Karpas-422 (cell line): ENCODE measurements around the gene METTL2A. TPM values are rescaled to one million over a fixed set of nuclear protein-coding genes. Genes with fewer than 3 reads are reported as not detected.
"Not testable (repeated sequence)": the region's sequence is repeated elsewhere in the genome, so short reads cannot be mapped to it uniquely, and the experiment has no call there.

Experiments
- DNase-seq: peaks from one replicate; pipeline ENCODE4 v3.0.0-alpha.2; 2015
- H2AFZ ChIP-seq: fragments of 200-600 bp; sonication (generic); 2 replicates; pipeline ENCODE4 v1.6.1; 2014; ENCODE audit warnings: antibody characterized with exemption, low read length, mixed read lengths
- H3K27ac ChIP-seq: fragments of 200-600 bp; sonication (generic); 2 replicates; pipeline ENCODE4 v1.5.1; 2014; ENCODE audit warnings: mild to moderate bottlenecking, low read length, moderate library complexity
- H3K27me3 ChIP-seq: fragments of 200-600 bp; sonication (generic); 2 replicates; pipeline ENCODE4 v1.6.1; 2014; ENCODE audit warnings: low read length, mixed read lengths
- H3K36me3 ChIP-seq: fragments of 200-600 bp; sonication (generic); 2 replicates; pipeline ENCODE4 v1.6.1; 2014; ENCODE audit warnings: low read length, mixed read lengths; ENCODE audit not compliant: insufficient read depth
- H3K4me1 ChIP-seq: fragments of 200-600 bp; sonication (generic); 2 replicates; pipeline ENCODE4 v1.6.1; 2014; ENCODE audit warnings: mild to moderate bottlenecking, low read length, mixed read lengths
- H3K4me2 ChIP-seq: fragments of 200-600 bp; sonication (generic); 2 replicates; pipeline ENCODE4 v1.6.1; 2014; ENCODE audit warnings: low read length, low read depth, mild to moderate bottlenecking; ENCODE audit not compliant: poor library complexity, severe bottlenecking
- H3K4me3 ChIP-seq: fragments of 200-600 bp; sonication (generic); 2 replicates; pipeline ENCODE4 v1.5.1; 2014; ENCODE audit warnings: mild to moderate bottlenecking, antibody characterized with exemption, low read length, mixed read lengths
- H3K79me2 ChIP-seq: fragments of 200-600 bp; sonication (generic); 2 replicates; pipeline ENCODE4 v1.6.1; 2014; ENCODE audit warnings: mild to moderate bottlenecking, low read length, mixed read lengths
- H3K9ac ChIP-seq: fragments of 200-600 bp; sonication (generic); 2 replicates; pipeline ENCODE4 v1.6.0; 2014; ENCODE audit warnings: low read length
- H3K9me2 ChIP-seq: fragments of 200-600 bp; sonication (generic), shearing (Covaris generic); replicated peaks from 2 replicates; pipeline ENCODE4 v1.6.0; 2014; ENCODE audit warnings: mild to moderate bottlenecking, low read length, moderate library complexity; ENCODE audit not compliant: insufficient read depth
- H3K9me3 ChIP-seq: fragments of 300-700, 200-600 bp; sonication (generic); 2 replicates; pipeline ENCODE4 v1.6.1; 2014; ENCODE audit warnings: low read length, mixed read lengths
- H4K20me1 ChIP-seq: fragments of 200-600 bp; sonication (generic); 2 replicates; pipeline ENCODE4 v1.6.1; 2014; ENCODE audit warnings: mild to moderate bottlenecking, antibody characterized with exemption, low read length, low read depth; ENCODE audit not compliant: insufficient read depth
- total RNA-seq: library from RNA; depleted of rRNA; stranded (reverse); fragments of >200 nt; shearing (Covaris generic); gene quantifications from 2 replicates; pipeline ENCODE4 v1.2.3, GENCODE V29; 2014; ENCODE audit warnings: low replicate concordance

METTL2A gene
- total RNA-seq, 1 experiment from 2014 or later = 17.9 TPM

GRCh38 chr17:62477718-62478408 is 54.2 kb downstream of the METTL2A start:
- peak overlapping the region; percentile 82 for H3K4me2 ChIP-seq
- H3K4me1 ChIP-seq = peaks cover 17% of the 10 kb centered on the region
- H3K27ac ChIP-seq = peak overlapping the region; percentile 70
- peak overlapping the region; percentile 78 for H3K4me3 ChIP-seq
- peak; percentile 69 for DNase-seq
- peaks cover 49% of the 10 kb centered on the region for H3K79me2 ChIP-seq
- H3K9me2 ChIP-seq, H2AFZ ChIP-seq, H4K20me1 ChIP-seq, H3K9me3 ChIP-seq, H3K36me3 ChIP-seq, H3K27me3 ChIP-seq: not testable (repeated sequence)
- H3K9ac ChIP-seq = peak overlapping the region; percentile 91

- DNase-seq = peak; percentile 93
- Histone ChIP-seq H3K27ac (peak within 1 kb of the TSS; percentile 70), H3K36me3 (peaks cover 6% of the 10 kb centered on the region; the same call in 1 of the 2 replicates), H3K4me3 (peak within 1 kb of the TSS; percentile 82), H3K79me2 (peaks cover 55% of the 10 kb centered on the region), H3K9me3 (no peaks in the 10 kb centered on the region), H3K9ac (peak within 1 kb of the TSS; percentile 91), H3K27me3 (no peaks in the 10 kb centered on the region), H4K20me1 (0 out of 2 replicates have a peak, but pooled peaks cover 4% of the 10 kb centered on the region), H2AFZ (no peak within 1 kb of the TSS), H3K9me2 (no peaks in the 10 kb centered on the region), H3K4me2 (peak within 1 kb of the TSS; percentile 91), H3K4me1 (peaks cover 17% of the 10 kb centered on the region)
Measured at GRCh38 chr17:62478424-62478879, 54.8 kb downstream of the METTL2A start, which contains the start of gene TLK2. TLK2 (plus strand) TSS chr17:62478825; CDS start chr17:62481126, 2,301 bp downstream.

DNA sequence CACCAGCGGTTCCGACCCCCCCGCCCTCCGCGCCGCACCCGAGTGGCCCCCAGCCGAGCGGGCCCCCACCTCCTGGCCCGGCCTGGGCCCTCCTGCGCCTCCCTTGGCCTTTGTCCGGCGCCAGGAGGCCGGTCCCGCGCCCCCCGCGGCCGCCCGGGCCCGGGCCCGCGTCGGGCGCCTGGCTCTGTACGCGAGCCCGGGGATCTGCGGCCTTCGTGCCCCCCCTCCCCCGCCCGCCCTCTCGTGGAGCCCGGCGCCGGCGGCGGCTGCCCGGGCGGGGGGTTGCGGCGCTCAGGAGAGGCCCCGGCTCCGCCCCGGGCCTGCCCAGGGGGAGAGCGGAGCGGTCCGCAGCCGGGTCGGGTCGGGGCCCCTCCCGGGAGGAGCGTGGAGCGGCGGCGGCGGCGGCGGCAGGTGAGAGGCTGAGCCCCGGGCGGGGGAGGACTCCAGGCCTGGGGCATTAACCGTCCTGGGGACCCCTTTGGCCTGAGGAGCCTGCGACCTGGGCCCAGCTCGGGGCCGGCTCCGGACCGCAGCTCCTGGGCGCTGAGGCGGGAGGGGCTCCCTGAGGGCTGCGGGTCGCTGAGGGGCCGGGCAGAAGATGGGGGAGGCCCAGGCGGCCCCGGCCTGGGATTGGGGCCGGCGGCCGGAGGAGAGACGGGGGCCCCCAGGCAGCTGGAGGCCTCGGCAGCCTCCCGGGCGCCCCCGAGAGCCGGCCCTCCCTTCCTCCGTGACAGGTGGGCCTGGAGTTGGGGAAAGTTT is 55.4 kb downstream of the METTL2A start:
- not testable (repeated sequence) for H3K36me3 ChIP-seq, H3K9me3 ChIP-seq, H2AFZ ChIP-seq, H3K9me2 ChIP-seq, H3K27me3 ChIP-seq, H4K20me1 ChIP-seq
- peak overlapping the region; percentile 67 for H3K27ac ChIP-seq
- H3K4me1 ChIP-seq = peaks cover 17% of the 10 kb centered on the region
- peak overlapping the region; percentile 82 for H3K4me3 ChIP-seq
- peaks cover 61% of the 10 kb centered on the region for H3K79me2 ChIP-seq
- H3K4me2 ChIP-seq = peak overlapping the region; percentile 91
- peak overlapping the region; percentile 78 for H3K9ac ChIP-seq
- DNase-seq = peak; percentile 46

DNA sequence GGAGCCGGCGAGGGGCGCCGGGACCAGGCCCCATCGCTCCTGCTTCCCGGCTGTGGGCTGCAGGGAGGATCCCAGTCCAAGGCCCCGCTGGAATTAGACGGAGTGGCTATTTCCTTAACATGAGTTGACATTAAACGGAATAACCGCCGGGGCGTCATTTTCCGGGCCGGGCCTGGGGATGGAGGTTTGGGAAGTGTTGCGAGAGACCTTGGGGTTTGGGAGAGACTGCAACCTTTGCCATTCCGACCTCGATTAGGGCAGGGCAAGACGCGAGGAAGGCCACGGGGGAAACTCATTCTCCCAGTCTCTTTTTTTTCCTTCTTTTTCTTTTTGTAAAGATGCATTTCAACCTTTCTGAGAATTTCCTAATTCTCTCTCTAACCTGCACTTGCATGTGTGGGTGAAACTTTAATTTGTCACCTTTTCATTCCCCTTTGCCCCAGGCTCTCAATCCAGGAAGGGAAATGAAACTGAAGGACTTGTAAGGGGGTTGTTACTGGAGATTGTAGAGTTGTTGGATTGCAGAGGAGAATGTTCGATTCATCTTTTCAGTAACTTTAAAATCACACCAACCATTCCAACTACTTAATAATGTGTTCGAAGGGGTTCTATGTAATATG is 56.1 kb downstream of the METTL2A start:
- H4K20me1 ChIP-seq, H3K27me3 ChIP-seq, H3K36me3 ChIP-seq, H2AFZ ChIP-seq, H3K9me3 ChIP-seq, H3K9me2 ChIP-seq: not testable (repeated sequence)
- peaks cover 17% of the 10 kb centered on the region for H3K4me1 ChIP-seq
- H3K79me2 ChIP-seq = peaks cover 65% of the 10 kb centered on the region
- peak overlapping the region; percentile 82 for H3K4me3 ChIP-seq
- peak overlapping the region; percentile 91 for H3K4me2 ChIP-seq
- peak overlapping the region; percentile 67 for H3K27ac ChIP-seq
- H3K9ac ChIP-seq = peak overlapping the region; percentile 78
- peak; percentile 53 for DNase-seq

GRCh38 chr17:62482553-62482952 is 58.9 kb downstream of the METTL2A start:
- not testable (repeated sequence) for H3K4me2 ChIP-seq, H3K9ac ChIP-seq, H3K27ac ChIP-seq

DNA sequence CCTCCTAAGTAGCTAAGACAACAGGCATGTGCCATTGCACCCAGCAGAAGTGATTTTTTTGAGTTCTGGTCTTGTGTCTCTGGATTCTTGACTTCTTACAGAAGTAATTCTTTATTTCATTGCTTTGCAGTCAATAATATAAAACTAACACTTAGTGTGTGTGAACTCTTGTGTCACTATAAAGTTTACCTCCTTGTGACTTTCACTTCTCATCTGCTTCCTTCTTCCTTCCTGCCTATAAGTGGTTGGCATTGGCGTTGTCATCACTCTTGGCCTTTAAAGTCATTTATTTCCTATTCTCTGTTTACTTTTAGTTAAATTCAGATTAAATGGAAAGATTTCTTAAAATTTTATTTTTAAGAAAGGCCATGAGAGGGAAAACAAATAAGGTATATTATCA is 67.3 kb downstream of the METTL2A start:
- not testable (repeated sequence) for H3K36me3 ChIP-seq, H3K9me3 ChIP-seq, H2AFZ ChIP-seq, H3K27ac ChIP-seq, DNase-seq, H3K4me3 ChIP-seq, H3K9ac ChIP-seq, H3K9me2 ChIP-seq, H3K4me2 ChIP-seq, H3K27me3 ChIP-seq, H3K4me1 ChIP-seq
- Histone ChIP-seq H3K79me2 (peaks cover 93% of the 10 kb centered on the region), H4K20me1 (peaks cover 11% of the 10 kb centered on the region; the same call in 1 of the 2 replicates)

More at GRCh38 chr17:62482553-62482952, 58.9 kb downstream of the METTL2A start:
- not testable (repeated sequence) for H3K9me3 ChIP-seq, DNase-seq, H3K27me3 ChIP-seq, H3K36me3 ChIP-seq, H2AFZ ChIP-seq, H4K20me1 ChIP-seq, H3K4me3 ChIP-seq, H3K9me2 ChIP-seq
- Histone ChIP-seq H3K79me2 (peaks cover 81% of the 10 kb centered on the region), H3K4me1 (peaks cover 11% of the 10 kb centered on the region)

GRCh38 chr17:62493049-62493655 is 69.5 kb downstream of the METTL2A start:
- not testable (repeated sequence) for H3K9me3 ChIP-seq, H3K36me3 ChIP-seq, H3K9ac ChIP-seq, H3K4me1 ChIP-seq, H2AFZ ChIP-seq, DNase-seq, H4K20me1 ChIP-seq, H3K27me3 ChIP-seq, H3K9me2 ChIP-seq, H3K4me2 ChIP-seq, H3K4me3 ChIP-seq, H3K27ac ChIP-seq
- peaks cover 93% of the 10 kb centered on the region for H3K79me2 ChIP-seq

DNA sequence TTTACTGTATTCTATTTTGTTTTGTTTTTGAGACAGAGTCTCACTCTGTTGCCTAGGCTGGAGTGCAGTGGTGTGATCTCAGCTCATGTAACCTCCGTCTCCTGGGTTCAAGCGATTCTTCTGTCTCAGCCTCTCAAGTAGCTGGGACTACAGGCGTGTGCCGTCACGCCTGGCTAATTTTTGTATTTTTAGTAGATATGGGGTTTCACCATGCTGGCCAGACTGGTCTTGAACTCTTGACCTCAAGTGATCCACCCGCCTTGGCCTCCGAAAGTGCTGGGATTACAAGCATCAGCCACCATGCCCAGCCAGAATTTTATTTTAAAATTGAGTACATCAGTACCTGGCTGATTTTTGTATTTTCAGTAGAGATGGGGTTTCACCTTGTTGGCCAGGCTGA is 70.4 kb downstream of the METTL2A start:
- H4K20me1 ChIP-seq, H3K36me3 ChIP-seq, H3K27me3 ChIP-seq, H3K9me3 ChIP-seq, H3K4me3 ChIP-seq, H2AFZ ChIP-seq, H3K4me2 ChIP-seq, H3K9ac ChIP-seq, DNase-seq, H3K4me1 ChIP-seq, H3K27ac ChIP-seq, H3K9me2 ChIP-seq: not testable (repeated sequence)
- peaks cover 93% of the 10 kb centered on the region for H3K79me2 ChIP-seq
